CD4-positive, alpha-beta memory T cell (primary cell): Measurements from ENCODE around the gene MICU1. TPM values are rescaled to one million over a fixed set of nuclear protein-coding genes. Genes with fewer than 3 reads are reported as not detected.

ENCODE experiments used
- CTCF ChIA-PET: fragments of 350-600 bp; sonication (Branson Sonifier 250); formaldehyde crosslinking; loops from one replicate; lab custom pipeline; 2021; ENCODE audit warnings: inconsistent platforms; ENCODE audit not compliant: partially characterized antibody; lab: Charles Lee
- POLR2A ChIA-PET: fragments of 350-600 bp; sonication (Branson Sonifier 250); formaldehyde crosslinking; loops from one replicate; lab custom pipeline; 2021; ENCODE audit not compliant: partially characterized antibody; lab: Charles Lee
- DNase-seq, 5 donors: peaks; one replicate each; pipeline versions ENCODE4 v3.0.0 to v3.0.0-alpha.2; 2020 to 2022; ENCODE audit warnings: mixed read lengths in 1 of 5
- H3K27ac ChIP-seq: one replicate; pipeline ENCODE4 v1.7.0; 2013; ENCODE audit warnings: low read depth, low read length
- H3K27me3 ChIP-seq: 2 replicates; pipeline ENCODE4 v1.7.0; 2013; ENCODE audit warnings: mild to moderate bottlenecking, low read length, moderate library complexity; ENCODE audit not compliant: insufficient read depth
- H3K36me3 ChIP-seq: 2 replicates; pipeline ENCODE4 v1.7.0; 2013; ENCODE audit warnings: mild to moderate bottlenecking, low read length, moderate library complexity; ENCODE audit not compliant: insufficient read depth
- H3K4me1 ChIP-seq: 2 replicates; pipeline ENCODE4 v1.7.0; 2013; ENCODE audit warnings: mild to moderate bottlenecking, low read length, moderate library complexity; ENCODE audit not compliant: insufficient read depth
- H3K4me3 ChIP-seq, 2 donors: one replicate each; pipeline ENCODE4 v1.7.0; 2013; ENCODE audit warnings: low read length in 2 of 2, mild to moderate bottlenecking in 1 of 2
- H3K9me3 ChIP-seq, 2 donors: one replicate each; pipeline ENCODE4 v1.7.0; 2013; ENCODE audit warnings: low read length in 2 of 2, control low read depth in 1 of 2; ENCODE audit not compliant: control insufficient read depth in 1 of 2
- H3K27ac Mint-ChIP-seq, 7 donors: one replicate each; pipeline ENCODE4 v1.8.0; 2020 to 2021; ENCODE audit warnings: mixed read lengths in 7 of 7, mild to moderate bottlenecking in 6 of 7, inconsistent platforms in 3 of 7, moderate library complexity in 3 of 7
- H3K27me3 Mint-ChIP-seq, 2 donors: one replicate each; pipeline ENCODE4 v1.8.0; 2020 to 2021; ENCODE audit warnings: mixed read lengths in 2 of 2
- H3K36me3 Mint-ChIP-seq, 2 donors: one replicate each; pipeline ENCODE4 v1.8.0; 2020 to 2021; ENCODE audit warnings: mixed read lengths in 2 of 2, inconsistent platforms in 1 of 2, mild to moderate bottlenecking in 1 of 2
- H3K4me1 Mint-ChIP-seq, 4 donors: one replicate each; pipeline ENCODE4 v1.8.0; 2020 to 2021; ENCODE audit warnings: mixed read lengths in 4 of 4, mild to moderate bottlenecking in 1 of 4
- H3K4me3 Mint-ChIP-seq, 8 donors: one replicate each; pipeline ENCODE4 v1.8.0; 2020 to 2021; ENCODE audit warnings: mixed read lengths in 8 of 8, mild to moderate bottlenecking in 7 of 8, moderate library complexity in 6 of 8, inconsistent platforms in 3 of 8
- H3K9me3 Mint-ChIP-seq, 8 donors: one replicate each; pipeline ENCODE4 v1.8.0; 2020 to 2021; ENCODE audit warnings: mixed read lengths in 8 of 8, mild to moderate bottlenecking in 5 of 8, inconsistent platforms in 3 of 8, moderate library complexity in 1 of 8
- intact Hi-C: fragments of 100-400 bp; cut with micrococcal nuclease; formaldehyde crosslinking; loops from one replicate; pipeline ENCODE4 v1.15.1; 2023
- polyA plus RNA-seq, 2 donors: library from polyadenylated mRNA; unstranded; fragments of 300-500 nt; fragmentation: Illumina TruSeq; gene quantifications; one replicate each; pipeline ENCODE4 v1.2.3, GENCODE V29; 2021
- total RNA-seq, 2 experiments: library from RNA; stranded (reverse); gene quantifications; one replicate each; pipeline ENCODE4 v1.2.3, GENCODE V29; 2021

Gene MICU1
- total and polyA plus RNA-seq, 4 experiments from 2014 or later = 24.9 to 30.4 (median 27.1) TPM

- no peak overlapping the region for H3K4me3 ChIP-seq
- Mint-ChIP-seq H3K9me3 (peaks cover 0 to 5% (median 1%) of the 10 kb centered on the region in 8 donors), H3K36me3 (peaks cover 40 to 53% of the 10 kb centered on the region in 2 donors), H3K27ac (no peak overlapping the region), H3K27me3 (no peaks in the 10 kb centered on the region), H3K4me1 (no peaks in the 10 kb centered on the region), H3K4me3 (no peak overlapping the region)
- no peaks in the 10 kb centered on the region for H3K4me1 ChIP-seq
- no peaks in the 10 kb centered on the region for H3K9me3 ChIP-seq
- ChIA-PET POLR2A (no interaction called here), CTCF (no interaction called here)
- H3K27me3 ChIP-seq = no peaks in the 10 kb centered on the region
- H3K27ac ChIP-seq = no peak overlapping the region
- DNase-seq = no peak
- intact Hi-C loops = no loop called here
- H3K36me3 ChIP-seq = peaks cover 5% of the 10 kb centered on the region
These were observed 203.9 kb downstream of the MICU1 start for GRCh38 chr10:72421885-72422540.

DNA sequence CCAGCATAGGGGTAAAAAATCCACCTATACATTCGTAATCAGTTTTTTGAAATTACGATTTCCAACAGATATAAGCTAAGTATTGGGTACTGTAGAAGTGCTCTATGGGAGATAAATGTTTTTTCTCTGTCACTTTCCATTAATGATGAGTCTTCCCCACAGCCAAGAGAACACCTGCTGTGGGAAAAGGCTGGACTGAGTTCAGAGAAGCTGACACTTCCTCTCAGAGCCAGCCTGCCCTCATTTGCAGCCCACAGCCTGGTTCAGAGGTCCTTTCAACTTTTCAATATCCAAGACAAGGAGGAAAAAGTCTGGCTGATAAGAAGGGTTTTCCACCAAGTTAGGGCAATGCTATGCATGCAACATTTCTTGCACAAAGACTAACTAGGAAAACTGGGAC lies 206.6 kb downstream of the MICU1 start:
- H3K27me3 Mint-ChIP-seq = no peaks in the 10 kb centered on the region
- peak overlapping the region in 1 of 7 donors; percentile 29 for H3K27ac Mint-ChIP-seq
- Histone ChIP-seq H3K27me3 (no peaks in the 10 kb centered on the region), H3K27ac (no peak overlapping the region), H3K36me3 (peaks cover 5% of the 10 kb centered on the region), H3K4me3 (no peak overlapping the region), H3K9me3 (no peaks in the 10 kb centered on the region), H3K4me1 (no peaks in the 10 kb centered on the region)
- no peak for DNase-seq
- peaks cover 44 to 64% of the 10 kb centered on the region in 2 donors for H3K36me3 Mint-ChIP-seq
- peaks cover 0 to 10% (median 3%) of the 10 kb centered on the region in 8 donors for H3K9me3 Mint-ChIP-seq
- H3K4me3 Mint-ChIP-seq = no peak overlapping the region
- CTCF ChIA-PET = no interaction called here
- intact Hi-C loops = no loop called here
- no peaks in the 10 kb centered on the region for H3K4me1 Mint-ChIP-seq
- POLR2A ChIA-PET = no interaction called here

DNA sequence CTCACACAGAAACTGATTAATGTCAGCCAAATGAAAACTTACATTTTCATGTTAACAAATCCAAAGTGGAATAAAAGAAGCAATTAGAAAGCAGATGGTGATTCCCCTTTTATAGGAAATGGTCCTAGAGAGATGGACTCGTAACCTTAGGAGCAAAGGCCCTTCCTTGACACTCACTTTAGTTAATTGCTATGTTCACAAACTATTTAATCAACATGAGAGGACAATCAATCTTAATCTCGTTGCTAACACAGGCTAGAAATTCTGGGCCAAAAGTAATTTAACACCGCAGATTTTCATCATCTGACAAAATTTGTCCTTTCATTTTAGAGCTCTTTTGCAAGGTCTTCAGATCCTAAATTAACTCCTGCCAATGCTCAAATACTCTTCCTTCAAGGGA lies 207.2 kb downstream of the MICU1 start:
- H3K9me3 ChIP-seq = no peaks in the 10 kb centered on the region
- intact Hi-C loops = no loop called here
- Mint-ChIP-seq H3K27ac (no peak overlapping the region), H3K9me3 (peaks cover 0 to 11% (median 3%) of the 10 kb centered on the region in 8 donors), H3K27me3 (no peaks in the 10 kb centered on the region), H3K4me3 (no peak overlapping the region), H3K4me1 (no peaks in the 10 kb centered on the region), H3K36me3 (peaks cover 46 to 66% of the 10 kb centered on the region in 2 donors)
- H3K27me3 ChIP-seq = no peaks in the 10 kb centered on the region
- ChIA-PET POLR2A (no interaction called here), CTCF (no interaction called here)
- peaks cover 5% of the 10 kb centered on the region for H3K36me3 ChIP-seq
- no peaks in the 10 kb centered on the region for H3K4me1 ChIP-seq
- no peak for DNase-seq
- H3K27ac ChIP-seq = no peak overlapping the region
- no peak overlapping the region for H3K4me3 ChIP-seq

DNA sequence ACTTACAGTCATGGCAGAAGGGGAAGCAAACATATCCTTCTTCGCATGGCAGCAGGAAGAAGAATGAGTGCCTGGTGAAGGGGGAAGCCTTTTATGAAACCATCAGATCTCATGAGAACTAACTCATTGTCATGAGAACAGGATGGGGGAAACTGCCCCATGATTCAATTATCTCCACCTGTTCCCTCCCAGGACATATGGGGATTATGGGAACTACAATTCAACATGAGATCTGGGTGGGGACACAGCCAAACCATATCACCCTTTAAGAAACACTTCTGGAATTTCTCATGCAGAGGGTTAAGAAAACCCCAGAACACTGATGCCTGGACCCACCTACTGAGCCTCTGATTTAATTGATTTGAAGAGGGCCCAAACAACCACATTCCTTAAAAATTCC lies 207.9 kb downstream of the MICU1 start:
- no peaks in the 10 kb centered on the region for H3K4me1 ChIP-seq
- H3K9me3 ChIP-seq = no peaks in the 10 kb centered on the region
- H3K9me3 Mint-ChIP-seq = peaks cover 0 to 11% (median 3%) of the 10 kb centered on the region in 8 donors
- H3K27me3 ChIP-seq = no peaks in the 10 kb centered on the region
- no peak overlapping the region for H3K27ac Mint-ChIP-seq
- intact Hi-C loops = no loop called here
- no peaks in the 10 kb centered on the region for H3K27me3 Mint-ChIP-seq
- DNase-seq = no peak
- no peaks in the 10 kb centered on the region for H3K4me1 Mint-ChIP-seq
- ChIA-PET POLR2A (no interaction called here), CTCF (no interaction called here)
- H3K27ac ChIP-seq = no peak overlapping the region
- no peak overlapping the region for H3K4me3 Mint-ChIP-seq
- H3K36me3 Mint-ChIP-seq = peaks cover 43 to 65% of the 10 kb centered on the region in 2 donors
- H3K36me3 ChIP-seq = peaks cover 5% of the 10 kb centered on the region
- H3K4me3 ChIP-seq = no peak overlapping the region

DNA sequence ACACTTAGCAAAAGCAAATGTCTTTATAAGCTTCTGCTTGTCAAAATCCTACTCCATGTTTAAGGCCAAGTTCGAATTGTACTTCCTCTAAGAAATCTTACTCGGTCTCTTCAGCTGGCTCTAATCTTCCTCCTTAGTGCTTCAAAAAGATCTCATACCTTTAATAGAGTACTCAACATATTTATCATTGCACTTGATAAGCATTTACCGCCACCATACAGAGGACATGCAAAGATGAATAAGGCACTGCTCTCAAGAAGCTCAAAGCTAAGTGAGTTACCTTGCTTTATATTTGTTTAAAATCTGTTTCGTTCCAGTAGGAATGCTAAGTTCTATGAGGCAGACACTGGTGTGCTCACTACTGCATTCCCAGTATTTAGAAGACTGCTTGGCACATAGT lies 209.2 kb downstream of the MICU1 start:
- DNase-seq = no peak
- Mint-ChIP-seq H3K36me3 (peaks cover 35 to 53% of the 10 kb centered on the region in 2 donors), H3K27me3 (no peaks in the 10 kb centered on the region), H3K4me3 (no peak overlapping the region), H3K27ac (no peak overlapping the region), H3K4me1 (no peaks in the 10 kb centered on the region), H3K9me3 (peaks cover 0 to 11% (median 1%) of the 10 kb centered on the region in 8 donors)
- no peak overlapping the region for H3K27ac ChIP-seq
- no peaks in the 10 kb centered on the region for H3K36me3 ChIP-seq
- CTCF ChIA-PET = interaction anchor here (1.2 kb wide), 1 partner anchor 12 kb away, joined by 3 read pairs; no protein-coding TSS in a partner anchor
- POLR2A ChIA-PET = no interaction called here
- no peak overlapping the region for H3K4me3 ChIP-seq
- no peaks in the 10 kb centered on the region for H3K27me3 ChIP-seq
- H3K9me3 ChIP-seq = no peaks in the 10 kb centered on the region
- H3K4me1 ChIP-seq = no peaks in the 10 kb centered on the region
- intact Hi-C loops = no loop called here

DNA sequence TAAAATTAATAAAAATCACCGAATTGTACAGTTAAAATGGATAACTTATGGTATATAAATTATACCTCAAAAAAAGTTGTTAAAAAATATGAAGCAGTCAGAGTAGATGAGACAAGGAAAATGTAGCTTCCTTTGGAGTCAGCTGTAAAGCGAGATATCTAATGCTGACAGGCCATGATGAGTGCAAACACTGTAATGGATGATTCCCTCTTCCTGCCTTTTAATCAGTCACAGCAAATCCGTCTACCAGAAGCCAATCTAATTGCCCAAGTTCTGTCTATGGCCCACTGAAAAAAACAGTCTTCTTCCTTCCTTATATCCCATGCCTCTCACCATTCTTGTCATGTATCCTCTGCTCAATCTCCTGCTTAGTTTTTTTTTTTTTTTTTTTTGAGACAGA lies 211.2 kb downstream of the MICU1 start:
- Mint-ChIP-seq H3K4me3 (no peak overlapping the region), H3K4me1 (no peaks in the 10 kb centered on the region), H3K36me3 (peaks cover 32 to 38% of the 10 kb centered on the region in 2 donors), H3K9me3 (peaks cover 0 to 11% (median 1%) of the 10 kb centered on the region in 8 donors), H3K27me3 (no peaks in the 10 kb centered on the region), H3K27ac (no peak overlapping the region)
- no peak overlapping the region for H3K27ac ChIP-seq
- H3K36me3 ChIP-seq = no peaks in the 10 kb centered on the region
- CTCF ChIA-PET = interaction anchor here (0.5 kb wide), 1 partner anchor 195 kb away, joined by 3 read pairs; no protein-coding TSS in a partner anchor
- no peaks in the 10 kb centered on the region for H3K27me3 ChIP-seq
- POLR2A ChIA-PET = no interaction called here
- intact Hi-C loops = no loop called here
- H3K4me1 ChIP-seq = no peaks in the 10 kb centered on the region
- DNase-seq = no peak
- no peak overlapping the region for H3K4me3 ChIP-seq
- H3K9me3 ChIP-seq = no peaks in the 10 kb centered on the region

- Histone ChIP-seq H3K27me3 (no peaks in the 10 kb centered on the region), H3K4me1 (no peaks in the 10 kb centered on the region), H3K9me3 (no peaks in the 10 kb centered on the region), H3K27ac (no peak overlapping the region), H3K36me3 (no peaks in the 10 kb centered on the region), H3K4me3 (no peak overlapping the region)
- intact Hi-C loops = no loop called here
- no peak for DNase-seq
- Mint-ChIP-seq H3K4me1 (no peaks in the 10 kb centered on the region), H3K36me3 (peaks cover 28 to 32% of the 10 kb centered on the region in 2 donors), H3K9me3 (peaks cover 0 to under 1% (median 0%) of the 10 kb centered on the region in 8 donors), H3K4me3 (no peak overlapping the region), H3K27me3 (no peaks in the 10 kb centered on the region), H3K27ac (no peak overlapping the region)
- ChIA-PET POLR2A (no interaction called here), CTCF (no interaction called here)
These were observed 216.7 kb downstream of the MICU1 start for GRCh38 chr10:72409167-72409566.
